Motor neuron (in vitro differentiated cells): ENCODE measurements around the gene NOXO1. TPM values are rescaled to one million over a fixed set of nuclear protein-coding genes. Genes with fewer than 3 reads are reported as not detected.

ENCODE experiments used
- ATAC-seq, 8 experiments: fragments of 200-7000 bp; cut with Tn5 transposase; replicated peaks in 6 of 8; 2 replicates each; pipeline ENCODE4 v1.8.0; 2021; ENCODE audit warnings: mild to moderate bottlenecking in 8 of 8, moderate library complexity in 8 of 8
- H3K27ac ChIP-seq, 2 donors: fragments of 250-450 bp; sonication (Bioruptor Pico); 2 replicates each; pipeline ENCODE4 v1.9.0; 2021; ENCODE audit warnings: antibody characterized with exemption in 2 of 2, mild to moderate bottlenecking in 2 of 2, moderate library complexity in 1 of 2
- H3K4me1 ChIP-seq, 2 donors: fragments of 250-450 bp; sonication (Bioruptor Pico); replicated peaks in 1 of 2; 2 replicates each; pipeline ENCODE4 v1.6.1; 2021; ENCODE audit warnings: antibody characterized with exemption in 2 of 2, mild to moderate bottlenecking in 2 of 2, moderate library complexity in 1 of 2
- H3K4me3 ChIP-seq, 5 donors: fragments of 250-450 bp; sonication (Bioruptor Pico); 2 replicates each; pipeline ENCODE4 v1.9.0; 2021; ENCODE audit warnings: antibody characterized with exemption in 5 of 5, mild to moderate bottlenecking in 5 of 5, moderate library complexity in 4 of 5
- WGBS, 10 experiments: fragments of 450-650 bp; shearing (Covaris generic); methylation state at CpG; one replicate each; pipeline ENCODE4 v1.0.0; 2022; 5-methylcytosine and 5-hydroxymethylcytosine counted together
- in situ Hi-C, 9 experiments: fragments of 400-800 bp; cut with MboI; loops; one replicate each; pipeline ENCODE4 v1.15.0; 2021; ENCODE audit warnings: low sequenced_read_pairs in 9 of 9, low pct_unique_long_range_greater_than_20kb in 2 of 9; ENCODE audit not compliant: unreplicated experiment in 9 of 9
- total RNA-seq, 8 experiments: library from RNA; unstranded; fragments of 300-600 nt; gene quantifications; 2 replicates each; pipeline versions ENCODE4 v1.2.3 to v1.2.4, GENCODE V29; 2022

NOXO1 gene
- total RNA-seq, 8 experiments from 2014 or later, result 0.21 to 0.73 (median 0.26) TPM; not detected in 4

DNA sequence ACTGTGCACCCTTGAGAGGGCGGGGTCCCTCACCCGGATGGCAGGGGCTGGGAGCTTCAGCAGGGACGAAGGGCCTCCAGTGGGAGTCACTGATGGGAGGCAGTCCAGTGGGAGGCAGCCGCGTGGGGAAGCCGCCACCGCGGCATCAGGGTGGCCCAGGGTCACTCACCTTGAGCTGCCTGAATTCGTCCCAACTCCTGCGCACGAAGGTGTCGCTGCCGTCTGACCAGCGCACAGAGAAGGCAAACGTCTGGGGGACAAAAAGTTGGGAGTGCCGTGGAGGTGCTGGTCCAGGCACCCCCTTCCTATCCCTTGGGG, 540 bp downstream of the NOXO1 start:
- in situ Hi-C loops, result no loop called here
- Histone ChIP-seq H3K4me3 (no peak overlapping the region), H3K27ac (no peak overlapping the region), H3K4me1 (peaks cover 6 to 18% of the 10 kb centered on the region in 2 donors)
- ATAC-seq, result no peak
- WGBS, 10 experiments, result 0 to 50% (median 31%) methylated on average over 1 to 8 of the region's 16 CpGs; no CpG with 5 or more reads in 6 of the 10 experiments

- ATAC-seq, result no peak
- in situ Hi-C loops, result no loop called here
- no peak overlapping the region for H3K27ac ChIP-seq
- peaks cover 4 to 16% of the 10 kb centered on the region in 2 donors for H3K4me1 ChIP-seq
- WGBS, 10 experiments, result 0 to 13% methylated on average over 2 to 9 of the region's 53 CpGs; no CpG with 5 or more reads in 8 of the 10 experiments
- H3K4me3 ChIP-seq, result no peak overlapping the region
Measured at GRCh38 chr16:1980030-1980769, 1.1 kb downstream of the NOXO1 start.

DNA sequence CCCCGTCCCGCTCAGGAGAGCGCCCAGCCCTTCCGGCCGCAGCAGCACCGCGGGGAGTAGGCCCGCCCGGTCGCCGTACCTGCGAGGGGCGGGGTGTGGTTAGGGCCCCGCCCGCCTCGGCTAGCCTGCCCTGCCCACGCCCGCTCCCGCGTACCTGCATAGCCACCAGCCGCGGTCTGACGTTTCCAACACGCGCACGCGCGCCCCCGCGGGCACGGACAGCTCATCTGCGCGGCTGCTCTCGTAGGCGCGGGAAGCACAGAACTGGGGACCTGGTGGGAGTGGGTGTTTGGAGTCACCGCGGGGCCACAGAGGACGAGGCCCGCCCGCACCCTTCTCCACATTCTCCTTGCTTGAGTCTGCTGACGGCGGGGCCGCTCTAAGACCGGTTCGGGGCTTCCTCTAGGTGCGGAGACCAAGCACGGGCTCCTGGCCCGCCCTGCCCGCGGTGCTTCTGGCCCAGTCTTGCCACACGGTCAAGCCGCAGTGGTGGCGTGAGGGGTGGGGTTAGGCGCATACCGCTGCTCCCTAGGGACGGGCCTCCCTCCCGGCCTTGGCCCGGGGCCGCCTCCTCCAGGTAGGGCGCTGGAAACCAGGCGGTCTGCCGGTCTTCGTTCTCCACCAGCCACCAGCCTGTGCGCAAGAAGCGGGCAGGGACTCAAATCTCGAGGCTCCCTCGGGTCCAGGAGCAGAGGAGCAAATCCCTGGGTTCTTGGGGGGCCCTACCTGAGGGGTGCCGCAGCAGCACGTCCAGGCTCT, 1.8 kb downstream of the NOXO1 start:
- Histone ChIP-seq H3K4me1 (peaks cover 0 to 11% of the 10 kb centered on the region in 2 donors), H3K4me3 (no peak overlapping the region), H3K27ac (no peak overlapping the region)
- in situ Hi-C loops, result no loop called here
- no peak for ATAC-seq
- WGBS, 10 experiments, result 18 to 20% methylated on average over 2 to 6 of the region's 70 CpGs; no CpG with 5 or more reads in 8 of the 10 experiments

- no peak for ATAC-seq
- no peak overlapping the region for H3K4me3 ChIP-seq
- H3K4me1 ChIP-seq, result peaks cover 0 to 11% of the 10 kb centered on the region in 2 donors
- H3K27ac ChIP-seq, result no peak overlapping the region
- WGBS, 10 experiments, result no CpG with 5 or more reads among the region's 37 CpGs
- in situ Hi-C loops, result no loop called here
Measured at GRCh38 chr16:1978476-1979120, 2.7 kb downstream of the NOXO1 start.

DNA sequence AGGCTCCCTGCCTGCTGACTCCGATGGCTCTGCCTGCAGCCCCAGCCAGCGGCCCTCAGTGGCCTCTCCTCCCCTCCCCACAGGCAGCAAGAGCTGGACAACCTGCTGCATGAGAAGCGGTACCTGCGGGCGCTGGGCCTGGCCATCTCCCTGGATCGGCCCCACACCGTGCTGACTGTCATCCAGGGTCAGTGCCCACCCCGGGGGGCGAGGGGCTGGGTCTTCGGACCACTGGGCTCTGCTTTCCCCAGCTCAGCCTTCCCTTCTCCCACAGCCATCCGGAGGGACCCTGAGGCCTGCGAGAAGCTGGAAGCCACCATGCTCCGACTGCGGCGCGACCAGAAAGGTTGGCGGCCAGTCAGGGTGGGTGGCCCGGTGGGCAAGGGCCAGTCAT, 3.4 kb downstream of the NOXO1 start:
- WGBS, 10 experiments, result 90 to 100% (median 100%) methylated on average over 1 to 2 of the region's 18 CpGs; no CpG with 5 or more reads in 7 of the 10 experiments
- no peak overlapping the region for H3K27ac ChIP-seq
- in situ Hi-C loops, result no loop called here
- no peak overlapping the region for H3K4me3 ChIP-seq
- ATAC-seq, result no peak
- H3K4me1 ChIP-seq, result peaks cover 0 to 16% of the 10 kb centered on the region in 2 donors

GRCh38 chr16:1976951-1977874, 4.1 kb downstream of the NOXO1 start:
- ATAC-seq, result no peak
- WGBS, 10 experiments, result no CpG with 5 or more reads among the region's 33 CpGs
- peaks cover 0 to 18% of the 10 kb centered on the region in 2 donors for H3K4me1 ChIP-seq
- in situ Hi-C loops, result no loop called here
- no peak overlapping the region for H3K4me3 ChIP-seq
- no peak overlapping the region for H3K27ac ChIP-seq

DNA sequence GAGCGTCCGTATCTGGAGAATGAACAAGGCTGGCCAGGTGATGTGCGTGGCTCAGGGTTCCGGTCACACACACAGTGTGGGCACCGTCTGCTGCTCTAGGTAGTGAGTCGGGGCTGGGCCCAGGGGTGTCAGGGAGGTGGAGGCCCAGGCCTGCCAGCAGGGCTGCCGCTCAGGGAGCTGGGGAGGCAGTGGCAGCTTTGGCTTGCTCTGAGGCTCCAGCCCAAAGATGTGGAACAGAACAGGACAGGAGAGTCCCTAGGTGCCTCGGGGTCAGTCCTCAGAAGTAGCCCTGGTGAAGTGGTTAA, 5.1 kb downstream of the NOXO1 start:
- Histone ChIP-seq H3K4me1 (peaks cover under 1 to 20% of the 10 kb centered on the region in 2 donors), H3K4me3 (no peak overlapping the region), H3K27ac (no peak overlapping the region)
- ATAC-seq, result no peak
- in situ Hi-C loops, result no loop called here
- no CpG with 5 or more reads among the region's 8 CpGs for WGBS, 10 experiments

DNA sequence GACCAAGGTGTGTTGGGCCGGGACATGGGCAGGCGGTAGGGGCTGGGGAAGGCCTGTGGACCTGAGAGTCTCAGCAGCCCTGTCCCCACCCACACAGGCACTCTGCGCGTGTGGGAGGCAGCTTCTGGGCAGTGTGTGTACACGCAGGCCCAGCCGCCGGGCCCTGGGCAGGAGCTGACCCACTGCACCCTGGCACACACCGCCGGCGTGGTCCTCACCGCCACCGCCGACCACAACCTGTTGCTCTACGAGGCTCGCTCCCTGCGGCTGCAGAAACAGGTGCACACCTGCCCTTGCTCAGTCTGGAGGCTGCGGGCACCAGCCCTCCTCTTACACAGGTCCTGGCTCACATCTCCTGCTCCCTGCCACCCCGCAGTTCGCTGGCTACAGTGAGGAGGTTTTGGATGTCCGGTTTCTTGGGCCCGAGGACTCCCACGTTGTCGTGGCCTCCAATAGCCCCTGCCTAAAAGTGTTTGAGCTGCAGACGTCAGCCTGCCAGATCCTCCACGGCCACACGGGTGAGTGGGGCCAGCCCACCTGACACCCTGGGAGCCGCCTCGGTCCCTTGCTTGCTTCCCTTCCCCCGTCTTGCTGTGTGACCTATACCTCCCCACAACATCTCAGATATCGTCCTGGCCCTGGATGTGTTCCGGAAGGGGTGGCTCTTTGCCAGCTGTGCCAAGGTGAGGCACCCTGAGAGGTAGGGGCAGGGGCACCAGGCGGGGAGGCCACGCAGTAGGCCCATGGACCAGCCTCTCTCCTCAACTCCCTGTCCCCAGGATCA, 5.6 kb downstream of the NOXO1 start:
- 80 to 96% (median 89%) methylated on average over 4 to 5 of the region's 33 CpGs; no CpG with 5 or more reads in 5 of the 10 experiments for WGBS, 10 experiments
- H3K4me1 ChIP-seq, result peaks cover 5 to 25% of the 10 kb centered on the region in 2 donors
- in situ Hi-C loops, result no loop called here
- ATAC-seq, result no peak
- no peak overlapping the region for H3K4me3 ChIP-seq
- no peak overlapping the region for H3K27ac ChIP-seq

DNA sequence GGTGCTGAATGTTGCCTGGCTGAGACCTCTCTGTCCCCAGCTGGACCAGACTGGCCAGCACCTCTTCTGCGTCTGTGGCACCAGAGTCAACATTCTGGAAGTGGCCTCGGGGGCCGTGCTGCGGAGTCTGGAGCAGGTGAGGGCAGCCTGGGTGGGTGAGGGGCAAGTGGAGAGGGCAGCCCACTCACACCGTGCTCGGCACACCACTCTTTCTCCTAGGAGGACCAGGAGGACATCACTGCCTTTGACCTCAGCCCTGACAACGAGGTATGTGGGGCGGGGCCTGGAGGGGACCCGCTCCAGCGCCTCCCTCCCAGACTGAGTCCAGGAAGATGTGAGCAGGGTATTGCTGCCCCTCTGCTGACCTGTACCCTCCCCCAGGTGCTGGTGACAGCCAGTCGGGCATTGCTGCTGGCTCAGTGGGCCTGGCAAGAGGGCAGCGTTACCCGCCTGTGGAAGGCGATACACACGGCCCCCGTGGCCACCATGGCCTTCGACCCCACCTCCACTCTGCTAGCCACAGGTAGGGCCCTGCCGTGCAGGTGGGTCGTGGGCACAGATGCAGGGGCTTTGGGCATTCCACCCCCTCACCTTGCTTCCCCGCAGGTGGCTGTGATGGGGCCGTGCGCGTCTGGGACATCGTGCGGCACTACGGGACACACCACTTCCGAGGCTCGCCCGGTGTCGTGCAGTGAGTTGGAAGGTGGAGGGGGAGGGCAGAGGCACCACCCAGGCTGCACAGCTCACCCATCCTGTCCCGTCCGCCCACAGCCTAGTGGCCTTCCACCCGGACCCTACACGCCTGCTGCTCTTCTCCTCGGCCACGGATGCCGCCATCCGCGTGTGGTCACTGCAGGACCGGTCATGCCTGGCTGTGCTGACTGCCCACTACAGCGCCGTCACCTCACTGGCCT, 6.9 kb downstream of the NOXO1 start:
- H3K27ac ChIP-seq, result no peak overlapping the region

DNA sequence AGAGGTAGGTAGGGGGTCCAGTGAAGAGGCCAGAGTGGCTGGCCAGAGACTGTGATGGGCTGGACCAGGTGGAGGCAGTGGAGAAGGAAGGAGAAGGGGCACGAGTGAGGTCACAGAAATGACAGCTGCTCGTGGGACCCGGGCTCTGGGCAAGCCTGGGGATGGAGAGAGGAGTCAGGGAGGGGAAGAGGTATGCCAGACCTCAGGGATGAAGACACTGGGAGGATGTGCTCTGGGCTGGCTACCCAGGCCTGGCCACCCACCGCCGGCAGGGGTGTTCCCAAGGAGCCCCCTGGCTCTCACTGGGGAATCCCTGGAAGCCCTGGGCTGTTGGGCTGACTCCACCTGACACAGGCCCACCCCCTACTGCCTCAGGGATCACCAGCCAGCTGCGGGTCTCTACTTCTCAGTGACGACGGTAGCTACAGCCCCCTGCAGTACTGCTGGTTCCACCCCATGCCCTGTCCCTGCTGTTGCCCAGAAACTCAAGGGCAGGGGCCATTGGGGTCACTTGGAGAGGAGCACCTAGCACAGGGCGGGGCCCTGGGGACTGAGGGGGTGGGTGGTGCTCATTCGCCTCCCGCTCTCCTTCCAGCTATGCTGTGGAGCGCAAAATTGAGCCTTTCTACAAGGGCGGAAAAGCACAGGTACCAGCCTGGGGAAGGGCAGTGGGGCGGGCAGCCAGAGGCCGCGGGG, 7.7 kb downstream of the NOXO1 start:
- ATAC-seq, result no peak
- WGBS, 10 experiments, result 67 to 87% (median 79%) methylated on average over 3 of the region's 16 CpGs; no CpG with 5 or more reads in 7 of the 10 experiments
- H3K4me1 ChIP-seq, result peaks cover 5 to 15% of the 10 kb centered on the region in 2 donors
- no peak overlapping the region for H3K4me3 ChIP-seq
- no peak overlapping the region for H3K27ac ChIP-seq
- in situ Hi-C loops, result no loop called here

More for the DNA sequence above, 6.9 kb downstream of the NOXO1 start:
- no peak overlapping the region for H3K4me3 ChIP-seq
- H3K4me1 ChIP-seq, result peaks cover 5 to 15% of the 10 kb centered on the region in 2 donors
- 91 to 100% (median 100%) methylated on average over 1 to 13 of the region's 42 CpGs; no CpG with 5 or more reads in 5 of the 10 experiments for WGBS, 10 experiments
- in situ Hi-C loops, result no loop called here
- no peak for ATAC-seq

DNA sequence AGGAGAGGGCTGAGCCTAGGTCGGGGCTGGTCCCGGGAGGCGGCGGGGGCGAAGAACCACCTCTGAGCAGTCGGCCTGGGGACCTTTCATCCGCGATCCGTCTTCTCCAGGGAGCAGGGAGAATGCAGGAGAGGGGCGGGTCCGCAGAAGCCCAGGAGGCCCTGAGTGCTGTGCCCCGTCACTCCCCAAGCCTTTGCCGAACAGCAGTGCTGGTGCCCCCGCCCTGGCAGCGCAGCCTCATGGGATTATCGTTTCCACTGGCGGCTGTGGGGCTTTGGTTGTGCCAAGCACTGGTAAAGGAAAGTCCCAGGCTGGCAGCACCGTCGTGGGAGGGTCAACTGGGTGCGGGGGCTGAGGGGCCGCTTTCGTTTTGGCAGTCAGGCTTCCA, 8.8 kb downstream of the NOXO1 start:
- in situ Hi-C loops, result no loop called here
- peak overlapping the region; percentile 81 to 98 (median 92) for H3K4me3 ChIP-seq
- WGBS, 10 experiments, result 0 to 6% (median 0%) methylated on average over 2 to 20 of the region's 22 CpGs; no CpG with 5 or more reads in 7 of the 10 experiments
- peaks cover 5 to 15% of the 10 kb centered on the region in 2 donors for H3K4me1 ChIP-seq
- ATAC-seq, result peak; percentile 2 to 58 (median 11)
- H3K27ac ChIP-seq, result peak overlapping the region; percentile 96
